Neuronal stem cell (in vitro differentiated cells): ENCODE results near the gene GABRB2.

Source experiments
- DNase-seq: peaks from one replicate; pipeline ENCODE4 v3.0.0-alpha.2; 2013; ENCODE audit warnings: low spot score
- H2AFZ ChIP-seq: one replicate; pipeline ENCODE4 v1.6.1; 2013; ENCODE audit warnings: mild to moderate bottlenecking, low read length, inconsistent platforms
- H2AK5ac ChIP-seq: 2 replicates; pipeline ENCODE4 v1.6.1; 2013; ENCODE audit warnings: low read depth, mild to moderate bottlenecking, inconsistent platforms, low read length, moderate library complexity, mixed read lengths
- H2BK120ac ChIP-seq: 2 replicates; pipeline ENCODE4 v1.6.1; 2013; ENCODE audit warnings: low read depth, mild to moderate bottlenecking, inconsistent platforms, low read length, moderate library complexity, mixed read lengths
- H2BK12ac ChIP-seq: one replicate; pipeline ENCODE4 v1.6.1; 2013; ENCODE audit warnings: low read length, inconsistent platforms
- H2BK15ac ChIP-seq: 2 replicates; pipeline ENCODE4 v1.6.1; 2013; ENCODE audit warnings: mild to moderate bottlenecking, low read length, inconsistent platforms, mixed read lengths
- H2BK5ac ChIP-seq: one replicate; pipeline ENCODE4 v1.6.1; 2013; ENCODE audit warnings: inconsistent platforms, mild to moderate bottlenecking, low read length, moderate library complexity
- H3K14ac ChIP-seq: one replicate; pipeline ENCODE4 v1.6.1; 2013; ENCODE audit warnings: low read length, inconsistent platforms
- H3K18ac ChIP-seq: 2 replicates; pipeline ENCODE4 v1.6.1; 2013; ENCODE audit warnings: low read length, inconsistent platforms
- H3K23ac ChIP-seq: 2 replicates; pipeline ENCODE4 v1.6.1; 2013; ENCODE audit warnings: low read depth, mild to moderate bottlenecking, mixed read lengths, low read length, inconsistent platforms; ENCODE audit not compliant: poor library complexity
- H3K27ac ChIP-seq: replicated peaks from 3 replicates; pipeline ENCODE4 v1.5.1; 2013; ENCODE audit warnings: low read length, inconsistent platforms
- H3K27me3 ChIP-seq, 3 experiments: 2 replicates each; pipeline ENCODE4 v1.6.1; 2013; ENCODE audit warnings: low read length in 3 of 3, mild to moderate bottlenecking in 2 of 3, inconsistent platforms in 1 of 3, low read depth in 1 of 3, mixed read lengths in 1 of 3, moderate library complexity in 1 of 3; ENCODE audit not compliant: control insufficient read depth in 3 of 3, insufficient read depth in 3 of 3
- H3K36me3 ChIP-seq, 2 donors: replicated peaks in 1 of 2; 2 replicates each; pipeline ENCODE4 v1.6.1; 2013; ENCODE audit warnings: low read length in 2 of 2; ENCODE audit not compliant: control insufficient read depth in 2 of 2, insufficient read depth in 2 of 2
- H3K4ac ChIP-seq: 2 replicates; pipeline ENCODE4 v1.6.1; 2013; ENCODE audit warnings: inconsistent platforms, mild to moderate bottlenecking, low read length, moderate library complexity
- H3K4me1 ChIP-seq, 2 donors: 1 replicate in 1 of 2; 2 replicates in 1 of 2; pipeline ENCODE4 v1.6.1; 2013; ENCODE audit warnings: low read length in 2 of 2, low read depth in 1 of 2; ENCODE audit not compliant: control insufficient read depth in 2 of 2, insufficient read depth in 1 of 2
- H3K4me2 ChIP-seq: one replicate; pipeline ENCODE4 v1.6.1; 2013; ENCODE audit warnings: mild to moderate bottlenecking, low read length, inconsistent platforms; ENCODE audit not compliant: insufficient read depth, poor library complexity, severe bottlenecking
- H3K4me3 ChIP-seq, 2 donors: 2 replicates each; pipeline ENCODE4 v1.5.1; 2013; ENCODE audit warnings: low read length in 2 of 2, mild to moderate bottlenecking in 2 of 2, inconsistent platforms in 1 of 2, moderate library complexity in 1 of 2
- H3K79me1 ChIP-seq: one replicate; pipeline ENCODE4 v1.6.1; 2013; ENCODE audit warnings: low read depth, mild to moderate bottlenecking, inconsistent platforms, low read length, moderate library complexity
- H3K9ac ChIP-seq: one replicate; pipeline ENCODE4 v1.6.1; 2013; ENCODE audit warnings: mild to moderate bottlenecking, low read depth, low read length, inconsistent platforms; ENCODE audit not compliant: poor library complexity
- H3K9me3 ChIP-seq, 2 donors: replicated peaks in 1 of 2; 2 replicates each; pipeline versions ENCODE3 to v1.6.1; 2013; ENCODE audit warnings: low read length in 2 of 2, mild to moderate bottlenecking in 2 of 2, inconsistent platforms in 1 of 2, low read depth in 1 of 2, mixed read lengths in 1 of 2, moderate library complexity in 1 of 2; ENCODE audit not compliant: control insufficient read depth in 2 of 2, insufficient read depth in 1 of 2
- H4K8ac ChIP-seq: one replicate; pipeline ENCODE4 v1.6.1; 2013; ENCODE audit warnings: low read depth, mild to moderate bottlenecking, inconsistent platforms, low read length, moderate library complexity
- H4K91ac ChIP-seq: one replicate; pipeline ENCODE4 v1.6.1; 2013; ENCODE audit warnings: low read length, low read depth, mild to moderate bottlenecking, inconsistent platforms; ENCODE audit not compliant: poor library complexity
- WGBS, 2 donors: extraction: QIAGEN DNeasy Blood & Tissue Kit; methylation state at CpG; one replicate each; pipeline ENCODE4 v1.1.7; 2013; ENCODE audit warnings: missing lambda C conversion rate in 2 of 2, mixed read lengths in 1 of 2; ENCODE audit not compliant: insufficient read length in 2 of 2, insufficient replicate concordance in 1 of 2; ENCODE audit errors: extremely low coverage in 2 of 2; 5-methylcytosine and 5-hydroxymethylcytosine counted together

GABRB2 gene

DNA sequence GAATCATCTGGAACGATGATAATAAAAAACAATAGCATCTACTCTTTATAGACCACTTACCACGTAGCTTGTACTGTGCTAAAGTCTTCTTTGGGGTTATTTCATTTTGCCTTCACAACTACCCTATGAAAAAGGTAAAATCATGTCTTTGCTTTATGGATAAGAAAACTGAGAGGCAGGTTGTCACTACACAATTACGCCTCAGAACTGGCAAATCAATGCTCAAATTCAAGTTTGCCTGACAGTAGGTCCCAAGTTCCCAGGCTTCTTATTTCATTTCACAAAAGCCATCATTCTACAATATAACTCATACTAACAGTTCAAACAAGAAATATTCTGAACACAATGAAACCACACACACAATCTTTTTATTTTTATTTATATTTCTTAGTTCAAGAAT, 258.5 kb downstream of the GABRB2 start:
- H2BK5ac ChIP-seq = no peak overlapping the region
- no peak overlapping the region for H3K4me2 ChIP-seq
- no peak overlapping the region for H3K14ac ChIP-seq
- no peak overlapping the region for H2BK120ac ChIP-seq
- no peak overlapping the region for H4K8ac ChIP-seq
- WGBS, 2 donors = no CpG with 5 or more reads among the region's 3 CpGs
- H3K4me1 ChIP-seq = no peaks in the 10 kb centered on the region
- no peaks in the 10 kb centered on the region for H3K36me3 ChIP-seq
- H3K9me3 ChIP-seq = no peaks in the 10 kb centered on the region
- H3K27me3 ChIP-seq = no peaks in the 10 kb centered on the region
- H4K91ac ChIP-seq = no peak overlapping the region
- no peak overlapping the region for H3K4ac ChIP-seq
- no peak overlapping the region for H3K9ac ChIP-seq
- no peak overlapping the region for H2BK15ac ChIP-seq
- no peak overlapping the region for H2BK12ac ChIP-seq
- no peak overlapping the region for H3K23ac ChIP-seq
- no peak overlapping the region for H2AFZ ChIP-seq
- no peak overlapping the region for H3K27ac ChIP-seq
- DNase-seq = no peak
- no peak overlapping the region for H3K4me3 ChIP-seq
- no peak overlapping the region for H3K18ac ChIP-seq
- no peaks in the 10 kb centered on the region for H3K79me1 ChIP-seq
- H2AK5ac ChIP-seq = no peak overlapping the region

DNA sequence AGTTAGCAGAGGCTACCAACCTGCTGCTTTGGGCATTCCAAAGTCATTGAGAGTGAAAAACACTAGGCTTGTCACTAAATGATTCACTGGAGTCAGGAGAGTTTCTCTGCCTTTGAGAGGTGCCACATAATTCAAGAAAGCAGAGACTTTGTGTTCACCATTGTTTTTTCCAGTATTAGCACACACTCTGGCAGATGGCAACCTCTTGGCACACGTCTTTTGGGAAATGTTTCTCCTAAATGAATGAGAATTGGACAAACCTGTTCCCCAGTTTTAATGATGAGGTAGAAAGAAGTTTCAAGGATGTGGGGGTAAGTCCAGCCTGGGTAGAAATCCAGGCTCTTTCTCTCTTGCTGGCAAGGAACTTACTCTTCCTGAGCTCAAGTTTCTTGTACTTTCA, 259.1 kb downstream of the GABRB2 start:
- no peaks in the 10 kb centered on the region for H3K9me3 ChIP-seq

DNA sequence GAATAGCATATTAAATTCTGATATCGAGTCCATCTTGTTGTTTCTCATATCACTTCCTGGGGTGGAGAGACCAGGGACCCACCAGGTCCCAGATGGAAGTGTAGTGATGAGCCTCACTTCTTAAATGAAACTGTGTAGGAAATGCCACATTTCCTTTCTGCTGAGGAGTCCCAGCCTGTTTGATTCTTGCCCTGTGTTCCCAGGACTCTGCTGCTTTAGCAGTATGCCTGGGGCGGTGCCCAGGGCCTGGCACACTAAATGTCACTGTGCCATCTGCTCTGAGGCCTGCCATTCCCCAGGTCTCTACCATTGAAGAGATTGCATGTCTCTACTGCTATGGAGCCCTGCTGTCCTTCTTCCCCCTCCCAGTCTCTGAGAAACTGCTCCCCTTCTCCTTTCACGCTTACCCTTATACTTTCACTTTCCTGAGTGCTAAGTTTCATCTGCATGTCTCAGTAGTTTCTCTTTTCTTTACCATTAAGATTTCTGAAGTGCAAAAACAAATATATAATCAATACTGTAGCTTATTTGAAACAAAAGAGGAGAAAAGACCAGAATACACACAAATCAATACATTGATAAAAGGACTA, 260.4 kb downstream of the GABRB2 start:
- Histone ChIP-seq H2BK12ac (no peak overlapping the region), H2BK15ac (no peak overlapping the region), H3K9ac (no peak overlapping the region), H2BK5ac (no peak overlapping the region), H2AFZ (no peak overlapping the region), H3K27ac (no peak overlapping the region), H4K91ac (no peak overlapping the region), H3K4me2 (no peak overlapping the region), H3K27me3 (no peaks in the 10 kb centered on the region), H3K4me1 (no peaks in the 10 kb centered on the region), H3K23ac (no peak overlapping the region), H3K9me3 (no peaks in the 10 kb centered on the region), H3K4me3 (no peak overlapping the region), H3K79me1 (no peaks in the 10 kb centered on the region), H3K14ac (no peak overlapping the region), H2AK5ac (no peak overlapping the region), H3K18ac (peak overlapping the region; percentile 44), H4K8ac (no peak overlapping the region), H3K4ac (no peak overlapping the region), H2BK120ac (no peak overlapping the region), H3K36me3 (no peaks in the 10 kb centered on the region)
- WGBS, 2 donors = no CpG with 5 or more reads among the region's 3 CpGs
- no peak for DNase-seq

More for the DNA sequence above, 259.1 kb downstream of the GABRB2 start:
- Histone ChIP-seq H2BK15ac (no peak overlapping the region), H4K8ac (no peak overlapping the region), H3K79me1 (no peaks in the 10 kb centered on the region), H4K91ac (no peak overlapping the region), H3K4me3 (no peak overlapping the region), H3K18ac (no peak overlapping the region), H3K9ac (no peak overlapping the region), H3K36me3 (no peaks in the 10 kb centered on the region), H2BK5ac (no peak overlapping the region), H3K27ac (no peak overlapping the region), H3K4me2 (no peak overlapping the region), H2AK5ac (no peak overlapping the region), H2BK12ac (no peak overlapping the region), H3K27me3 (no peaks in the 10 kb centered on the region), H3K23ac (no peak overlapping the region), H3K4ac (no peak overlapping the region), H3K4me1 (no peaks in the 10 kb centered on the region), H3K14ac (no peak overlapping the region), H2AFZ (no peak overlapping the region), H2BK120ac (no peak overlapping the region)
- WGBS, 2 donors = no CpG with 5 or more reads among the region's 1 CpG
- DNase-seq = no peak

DNA sequence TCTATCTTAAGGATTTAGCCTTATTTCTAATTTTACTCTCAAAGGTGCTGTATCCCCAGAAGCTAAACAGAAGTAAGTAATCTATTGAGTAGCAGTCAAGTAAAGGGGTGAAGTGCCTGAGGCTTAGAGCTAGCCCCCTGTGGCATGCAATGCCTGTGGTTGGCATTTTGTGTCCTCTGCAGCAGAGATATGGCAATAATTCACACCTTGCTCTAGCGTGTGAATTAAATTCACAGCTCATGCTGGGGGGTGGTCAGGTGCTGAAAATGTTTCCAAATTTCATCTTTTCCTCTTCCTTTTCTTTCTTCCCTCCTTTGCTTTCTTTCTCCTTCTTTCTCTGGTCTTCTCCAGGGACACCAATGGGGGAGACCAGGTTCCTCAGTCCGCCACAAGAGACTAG, 262.1 kb downstream of the GABRB2 start:
- Histone ChIP-seq H2BK5ac (no peak overlapping the region), H3K27ac (no peak overlapping the region), H3K23ac (no peak overlapping the region), H2BK120ac (no peak overlapping the region), H3K36me3 (no peaks in the 10 kb centered on the region), H4K91ac (no peak overlapping the region), H3K27me3 (no peaks in the 10 kb centered on the region), H3K4me3 (no peak overlapping the region), H2BK15ac (no peak overlapping the region), H3K9ac (no peak overlapping the region), H4K8ac (no peak overlapping the region), H3K9me3 (no peaks in the 10 kb centered on the region), H2AFZ (no peak overlapping the region), H3K18ac (no peak overlapping the region), H2AK5ac (no peak overlapping the region), H3K79me1 (no peaks in the 10 kb centered on the region), H3K4me1 (no peaks in the 10 kb centered on the region), H3K4me2 (no peak overlapping the region), H3K4ac (no peak overlapping the region), H3K14ac (no peak overlapping the region), H2BK12ac (no peak overlapping the region)
- no CpG with 5 or more reads among the region's 2 CpGs for WGBS, 2 donors
- no peak for DNase-seq
